GM19099 (cell line): ENCODE data around the gene FOXP3.

ENCODE experiments used
- POLR2A ChIP-seq: IDR thresholded peaks from 3 replicates; pipeline ENCODE4 v1.6.1; 2011; ENCODE audit warnings: low read depth; ENCODE audit not compliant: insufficient read length; ENCODE audit errors: extremely low read depth

The FOXP3 gene

DNA sequence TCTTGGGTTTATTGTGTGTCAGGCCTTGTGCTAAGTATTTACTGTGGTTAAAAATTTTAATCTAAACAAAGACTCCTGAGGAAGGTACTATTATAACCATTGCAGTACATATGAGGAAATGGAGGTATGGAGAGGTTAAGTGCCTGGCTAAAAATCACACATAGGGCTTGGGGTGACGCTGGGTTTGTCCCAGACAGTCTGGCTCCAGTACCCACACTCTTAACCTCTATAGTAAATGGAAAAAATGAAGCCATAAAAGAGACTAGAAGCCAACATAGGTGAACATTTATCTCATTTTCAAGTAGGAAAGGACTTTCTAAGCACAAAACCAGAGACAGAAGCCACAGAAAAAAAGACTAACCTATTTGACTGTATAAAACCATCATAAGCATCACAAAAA lies 1.9 kb downstream of the FOXP3 start:
- no peak for TF ChIP-seq POLR2A

DNA sequence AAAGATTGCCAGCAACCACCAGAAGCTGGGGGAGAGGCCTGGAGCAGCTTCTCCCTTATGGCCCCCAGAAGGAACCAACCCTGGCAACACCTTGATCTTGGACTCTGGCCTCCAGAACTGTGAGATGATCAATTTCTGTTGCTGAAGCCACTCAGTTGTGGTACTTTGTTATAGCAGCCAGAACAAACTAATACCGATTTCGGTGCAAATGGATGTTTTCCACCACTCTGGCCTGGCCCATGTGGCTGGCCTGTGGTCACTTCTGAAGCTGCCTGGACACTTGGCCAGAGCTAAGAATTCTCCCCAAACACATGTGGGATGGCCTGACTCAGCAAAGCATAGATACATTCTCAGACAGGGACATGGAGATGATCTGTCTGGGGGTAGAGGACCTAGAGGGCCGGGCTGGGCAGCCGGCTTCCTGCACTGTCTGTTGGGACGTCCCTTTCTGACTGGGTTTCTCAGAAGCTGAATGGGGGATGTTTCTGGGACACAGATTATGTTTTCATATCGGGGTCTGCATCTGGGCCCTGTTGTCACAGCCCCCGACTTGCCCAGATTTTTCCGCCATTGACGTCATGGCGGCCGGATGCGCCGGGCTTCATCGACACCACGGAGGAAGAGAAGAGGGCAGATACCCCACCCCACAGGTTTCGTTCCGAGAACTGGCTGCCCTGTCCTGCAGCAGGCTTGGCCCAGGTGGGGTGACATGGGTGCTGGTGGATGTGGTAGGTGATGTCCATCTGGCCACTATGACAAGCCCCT lies 4.1 kb downstream of the FOXP3 start:
- no peak for TF ChIP-seq POLR2A

DNA sequence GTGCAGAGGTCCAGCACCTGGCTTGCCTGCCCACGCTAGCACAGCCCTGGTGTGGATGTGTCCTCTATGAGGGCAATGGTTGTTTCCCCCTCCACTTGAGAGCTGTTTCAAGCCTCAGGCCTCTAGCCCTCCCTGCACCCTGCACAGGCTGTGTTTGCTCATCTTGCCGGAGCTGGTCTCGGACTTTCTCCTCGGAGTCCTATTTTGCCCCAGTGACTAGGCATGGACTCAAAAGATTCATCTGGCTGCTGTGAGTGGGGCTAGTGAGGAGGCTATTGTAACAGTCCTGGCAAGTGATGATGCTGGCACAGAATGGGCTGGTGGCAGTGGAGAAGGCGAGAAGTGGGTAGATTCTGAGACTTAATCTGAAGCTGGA lies 5.8 kb downstream of the FOXP3 start:
- TF ChIP-seq POLR2A = no peak

DNA sequence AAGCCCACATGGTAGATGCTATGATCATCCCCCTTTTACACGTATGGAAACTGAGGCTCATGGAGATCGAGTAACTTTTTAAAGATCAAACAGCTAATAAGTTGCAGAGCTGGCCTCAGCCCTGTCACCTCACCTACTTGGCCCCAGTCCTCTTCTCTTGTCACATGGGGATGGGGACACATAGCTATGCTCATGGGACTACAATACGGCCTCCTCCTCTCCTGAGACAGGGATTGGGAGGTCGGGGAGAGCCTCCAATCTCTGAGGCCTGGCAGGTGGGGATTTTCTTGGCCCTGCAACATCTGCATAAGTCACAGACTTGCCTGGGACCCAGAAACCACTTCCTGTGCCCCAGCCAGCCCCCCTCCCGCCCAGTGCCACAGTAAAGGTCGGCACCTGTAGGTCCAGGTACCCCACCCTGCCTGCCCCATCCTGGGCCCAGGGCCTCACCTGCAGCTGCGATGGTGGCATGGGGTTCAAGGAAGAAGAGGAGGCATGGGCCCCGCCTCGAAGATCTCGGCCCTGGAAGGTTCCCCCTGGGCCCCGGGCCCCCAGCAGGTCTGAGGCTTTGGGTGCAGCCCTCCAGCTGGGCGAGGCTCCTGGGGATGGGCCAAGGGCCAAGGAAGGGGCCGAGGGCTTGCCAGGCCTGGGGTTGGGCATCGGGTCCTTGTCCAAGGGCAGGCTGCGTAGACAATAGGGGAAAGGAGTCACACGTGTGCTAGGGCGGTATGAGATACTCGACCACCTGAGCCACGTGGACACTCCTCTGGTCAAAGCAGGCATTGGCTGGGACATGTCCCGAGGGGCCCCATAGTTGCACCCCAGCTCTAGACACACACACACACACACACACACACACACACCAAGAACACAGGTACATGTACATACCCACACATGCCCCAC lies 6.4 kb downstream of the FOXP3 start:
- TF ChIP-seq POLR2A = no peak

DNA sequence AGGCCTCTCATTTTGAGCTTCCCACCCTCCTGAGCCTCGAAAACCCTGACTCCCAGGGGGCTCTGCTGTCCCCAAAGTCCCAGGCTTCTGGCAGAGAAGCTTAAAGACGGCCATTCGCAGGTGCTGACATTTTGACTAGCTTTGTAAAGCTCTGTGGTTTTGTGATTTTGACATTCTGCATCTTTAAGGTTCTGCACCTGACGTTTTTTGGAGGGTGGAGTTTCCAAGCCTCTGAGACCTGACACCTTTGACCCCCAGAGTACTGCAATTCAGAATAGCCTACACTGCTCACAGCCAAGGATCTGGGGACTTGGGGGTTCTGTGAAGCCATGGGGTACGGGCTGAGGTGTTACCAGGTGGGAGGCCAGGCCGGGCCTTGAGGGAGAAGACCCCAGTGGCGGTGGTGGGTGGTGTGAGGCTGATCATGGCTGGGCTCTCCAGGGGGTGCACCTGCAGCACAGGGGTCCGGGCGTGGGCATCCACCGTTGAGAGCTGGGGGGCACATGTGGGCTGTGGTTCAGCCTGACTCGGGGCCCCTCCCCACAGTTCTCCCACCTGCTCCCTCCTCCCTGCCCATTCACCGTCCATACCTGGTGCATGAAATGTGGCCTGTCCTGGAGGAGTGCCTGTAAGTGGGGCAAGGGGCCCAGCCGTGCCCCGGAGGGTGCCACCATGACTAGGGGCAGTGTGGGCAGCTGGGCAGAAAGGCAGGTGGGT lies 7.3 kb downstream of the FOXP3 start:
- no peak for TF ChIP-seq POLR2A

DNA sequence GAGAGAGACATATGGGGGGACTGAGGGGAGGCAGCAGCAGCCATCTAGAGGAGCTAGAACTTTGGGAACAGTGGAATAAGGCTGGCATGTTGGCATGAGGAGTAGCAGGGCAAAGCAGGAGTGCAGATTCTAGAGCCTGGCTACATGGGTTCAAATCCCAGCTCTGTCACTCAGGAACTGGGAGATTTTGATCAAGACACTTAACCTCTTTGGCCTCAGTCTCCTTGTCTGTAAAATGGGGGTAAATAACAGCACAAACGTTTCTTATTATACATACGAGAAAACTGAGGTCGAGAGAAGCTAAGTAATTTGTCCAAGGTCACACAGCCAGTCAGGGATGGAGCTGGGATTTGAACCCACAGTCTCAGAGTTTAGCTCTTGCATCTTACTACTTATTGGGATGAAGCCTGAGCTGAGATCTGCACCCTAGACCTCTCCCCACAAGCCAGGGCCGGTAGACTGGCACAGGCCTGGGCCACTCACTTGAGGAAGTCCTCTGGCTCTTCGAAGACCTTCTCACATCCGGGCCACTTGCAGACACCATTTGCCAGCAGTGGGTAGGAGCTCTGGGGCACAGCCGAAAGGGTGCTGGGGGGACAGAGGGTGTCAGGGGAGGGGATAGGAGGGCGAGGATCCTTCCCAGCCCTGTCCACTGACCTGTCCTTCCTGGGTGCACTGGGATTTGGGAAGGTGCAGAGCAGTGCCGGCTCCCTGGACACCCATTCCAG lies 8.1 kb downstream of the FOXP3 start:
- no peak for TF ChIP-seq POLR2A

DNA sequence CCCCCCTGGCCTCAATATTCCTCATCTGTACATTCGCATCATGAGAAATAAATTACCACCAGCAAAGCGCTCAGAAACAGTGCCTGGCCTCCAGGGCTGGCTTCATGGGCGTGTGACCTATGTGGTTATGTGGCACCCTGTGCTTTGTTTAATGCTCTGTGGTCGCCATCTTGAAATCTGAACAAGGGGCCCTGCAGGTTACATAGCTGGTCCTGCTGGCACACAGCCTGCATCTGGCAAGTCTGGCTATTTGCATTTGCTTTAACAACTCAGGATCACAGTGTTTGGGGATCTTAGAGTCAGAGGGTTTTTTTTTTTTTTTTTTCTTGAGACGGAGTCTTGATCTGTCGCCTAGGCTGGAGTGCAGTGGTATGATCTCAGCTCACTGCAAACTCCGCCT lies 9.9 kb downstream of the FOXP3 start:
- TF ChIP-seq POLR2A = no peak

DNA sequence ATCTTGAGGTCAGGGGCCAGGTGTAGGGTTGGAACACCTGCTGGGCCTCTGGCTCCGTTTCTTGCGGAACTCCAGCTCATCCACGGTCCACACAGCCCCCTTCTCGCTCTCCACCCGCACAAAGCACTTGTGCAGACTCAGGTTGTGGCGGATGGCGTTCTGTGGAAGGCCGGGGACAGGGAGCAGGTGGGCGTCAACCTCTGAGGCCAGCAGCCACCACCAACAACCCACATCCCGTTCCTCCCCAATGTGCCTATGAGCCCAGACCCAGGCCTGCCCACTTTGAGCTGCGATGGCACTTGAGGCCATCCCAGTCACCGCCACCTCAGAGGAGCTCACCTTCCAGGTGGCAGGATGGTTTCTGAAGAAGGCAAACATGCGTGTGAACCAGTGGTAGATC lies 13.2 kb downstream of the FOXP3 start:
- no peak for TF ChIP-seq POLR2A

DNA sequence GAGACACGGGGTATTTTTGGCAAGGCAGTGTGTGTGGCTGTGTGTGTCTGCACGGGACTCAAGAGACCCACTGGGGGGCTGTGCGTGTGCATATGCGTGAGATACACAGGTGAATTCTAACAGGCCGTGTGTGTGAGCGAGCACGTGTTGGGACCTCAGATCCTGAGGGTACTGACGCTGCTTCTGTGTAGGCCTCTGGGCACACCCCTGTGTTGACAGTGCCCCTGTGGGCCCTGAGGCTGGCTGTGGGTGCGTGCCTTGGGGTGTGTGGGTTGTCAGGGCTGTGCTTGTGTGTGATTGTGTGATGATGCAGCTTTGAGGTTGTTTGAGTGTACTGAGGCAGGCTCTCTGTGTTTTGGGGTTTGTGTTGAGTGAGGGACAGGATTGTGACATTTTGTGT lies 13.9 kb downstream of the FOXP3 start:
- no peak for TF ChIP-seq POLR2A

DNA sequence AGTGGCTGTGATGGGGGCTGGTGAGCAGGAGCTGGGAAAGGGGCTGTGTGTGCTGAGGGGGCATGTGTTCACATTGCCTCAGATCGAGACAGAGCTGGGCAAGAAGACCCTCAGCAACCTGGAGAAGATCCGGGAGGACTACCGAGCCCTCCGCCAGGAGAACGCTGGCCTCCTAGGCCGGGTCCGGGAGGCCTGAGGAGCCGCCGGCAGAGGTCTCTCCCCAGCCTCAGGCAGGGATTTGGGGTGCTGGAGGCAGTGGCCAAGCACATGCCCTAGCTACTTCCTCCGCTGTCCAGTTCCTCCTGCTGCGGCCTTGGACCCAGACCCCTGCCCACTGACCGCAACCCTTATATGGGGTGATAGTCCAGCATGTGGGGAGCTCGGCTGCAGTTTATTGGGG lies 14.4 kb downstream of the FOXP3 start:
- no peak for TF ChIP-seq POLR2A

DNA sequence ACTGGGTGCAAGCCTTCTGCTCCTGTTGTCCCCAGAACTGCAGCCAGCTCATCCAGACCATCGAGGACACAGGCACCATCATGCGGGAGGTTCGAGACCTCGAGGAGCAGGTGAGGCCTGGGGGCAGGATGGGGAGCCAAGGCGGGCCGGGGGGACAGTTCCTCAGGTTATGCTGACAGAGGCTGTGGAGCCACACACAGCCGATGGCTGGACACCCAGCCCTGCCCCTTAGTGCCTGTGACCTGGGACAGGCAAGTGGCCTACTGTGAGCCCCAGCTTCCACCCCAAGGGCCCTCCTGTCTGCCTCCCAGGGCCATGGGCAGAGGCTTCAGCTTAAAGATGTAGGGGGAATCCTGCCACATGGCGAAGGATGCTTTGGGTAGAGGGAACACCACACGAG lies 14.9 kb downstream of the FOXP3 start:
- no peak for TF ChIP-seq POLR2A

DNA sequence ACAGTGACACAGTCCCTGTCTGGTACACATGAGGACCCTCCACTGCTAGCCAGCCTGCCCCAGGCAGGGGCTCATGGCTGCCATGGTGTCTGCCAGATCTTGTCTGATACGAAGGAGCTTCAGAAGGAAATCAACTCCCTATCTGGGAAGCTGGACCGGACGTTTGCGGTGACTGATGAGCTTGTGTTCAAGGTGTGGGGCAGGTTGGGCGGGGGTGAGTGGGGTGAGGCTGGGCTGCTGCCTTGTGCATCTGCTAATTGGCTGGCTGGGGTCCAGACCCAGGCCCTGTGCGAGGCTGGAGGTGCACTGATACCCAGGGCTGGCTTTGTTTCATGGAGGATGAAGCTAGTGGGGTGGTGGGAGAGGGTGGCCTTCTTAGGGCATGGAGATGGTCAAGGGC lies 15.4 kb downstream of the FOXP3 start:
- TF ChIP-seq POLR2A = no peak

DNA sequence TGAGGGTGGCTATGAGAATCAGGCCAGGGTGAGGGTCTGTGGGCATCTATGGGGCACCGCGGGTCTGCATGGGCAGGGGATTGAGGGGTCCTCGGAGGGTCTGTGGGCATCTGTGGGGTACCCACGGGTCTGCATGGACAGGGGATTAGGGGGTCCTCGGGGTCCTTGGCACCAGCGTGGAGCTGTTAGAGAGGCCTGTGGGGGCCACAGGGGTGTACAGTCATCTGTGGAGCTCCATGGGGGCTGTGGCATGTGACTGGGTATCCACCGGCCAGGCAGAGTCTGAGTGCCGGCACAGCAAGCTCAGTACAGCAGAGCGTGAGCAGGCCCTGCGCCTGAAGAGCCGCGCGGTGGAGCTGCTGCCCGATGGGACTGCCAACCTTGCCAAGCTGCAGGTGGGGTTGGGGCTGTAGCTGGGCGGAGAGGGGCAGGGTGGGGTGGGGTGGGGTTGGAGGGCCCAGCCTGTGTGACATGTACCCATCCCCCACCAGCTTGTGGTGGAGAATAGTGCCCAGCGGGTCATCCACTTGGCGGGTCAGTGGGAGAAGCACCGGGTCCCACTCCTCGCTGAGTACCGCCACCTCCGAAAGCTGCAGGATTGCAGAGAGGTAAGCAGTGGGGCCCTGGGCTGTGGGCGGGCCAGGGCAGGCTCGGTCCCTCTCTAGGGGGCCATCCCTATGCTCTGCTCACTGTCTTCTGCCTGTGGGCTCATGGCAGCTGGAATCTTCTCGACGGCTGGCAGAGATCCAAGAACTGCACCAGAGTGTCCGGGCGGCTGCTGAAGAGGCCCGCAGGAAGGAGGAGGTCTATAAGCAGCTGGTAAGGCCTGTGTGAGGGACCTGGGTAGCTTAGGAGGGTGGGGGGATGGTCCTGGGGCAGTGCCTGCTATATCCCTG lies 16.3 kb downstream of the FOXP3 start:
- TF ChIP-seq POLR2A = no peak

DNA sequence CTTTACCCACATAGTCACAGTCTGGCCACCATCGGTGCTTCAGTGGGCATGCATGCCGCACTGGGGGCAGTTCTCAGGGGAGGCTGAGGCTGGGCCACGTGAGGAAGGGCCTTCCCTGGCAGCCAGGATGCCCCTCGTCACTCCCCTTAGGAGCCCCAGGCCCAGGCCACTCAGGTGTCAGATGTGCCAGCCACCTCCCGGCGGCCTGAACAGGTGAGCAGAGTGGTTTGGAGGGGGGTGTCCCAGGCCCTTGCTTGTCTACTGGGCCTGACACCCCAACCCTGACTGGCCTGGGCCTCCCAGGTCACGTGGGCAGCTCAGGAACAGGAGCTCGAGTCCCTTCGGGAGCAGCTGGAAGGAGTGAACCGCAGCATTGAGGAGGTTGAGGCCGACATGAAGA lies 17.2 kb downstream of the FOXP3 start:
- TF ChIP-seq POLR2A = no peak
